K562 (cell line): ENCODE data around the gene ZNF646. TPM values are rescaled to one million over a fixed set of nuclear protein-coding genes. Genes with fewer than 3 reads are reported as not detected.

Experiments used
- CREB1 ChIP-seq, 2 experiments: sonication (generic) in 1 of 2; formaldehyde crosslinking in 1 of 2; IDR thresholded peaks; 2 replicates each; pipeline versions ENCODE4 v1.6.1 to v1.8.0; 2012 to 2022; ENCODE audit warnings: inconsistent platforms in 1 of 2, mild to moderate bottlenecking in 1 of 2, missing genetic modification reagents in 1 of 2, moderate library complexity in 1 of 2
- FOXM1 ChIP-seq, 2 experiments: fragments of 450-650 bp in 1 of 2; sonication (generic) in 1 of 2; formaldehyde crosslinking in 1 of 2; IDR thresholded peaks; 2 replicates each; pipeline versions ENCODE4 v1.6.1 to v1.9.0; 2017 to 2022; ENCODE audit warnings: low read depth in 2 of 2, mild to moderate bottlenecking in 2 of 2, missing genetic modification reagents in 1 of 2, moderate library complexity in 1 of 2
- HIVEP1 ChIP-seq: fragments of 250-450 bp; sonication (Bioruptor Pico); IDR thresholded peaks from 2 replicates; pipeline ENCODE4 v1.4.0; 2020; ENCODE audit warnings: mild to moderate bottlenecking
- JUND ChIP-seq, 2 experiments: IDR thresholded peaks; 2 replicates in 1 of 2; 3 replicates in 1 of 2; pipeline ENCODE4 v1.6.1; 2011; ENCODE audit warnings: borderline replicate concordance in 2 of 2, low read depth in 2 of 2, low read length in 2 of 2, improper control_type of control experiment in 1 of 2, missing biosample characterization in 1 of 2, missing genetic modification characterization in 1 of 2, missing genetic modification reagents in 1 of 2
- NFRKB ChIP-seq: fragments of 450-650 bp; IDR thresholded peaks from 2 replicates; pipeline ENCODE4 v1.6.1; 2016; ENCODE audit warnings: low read depth
- NONO ChIP-seq, 2 experiments: fragments of 200-400 bp in 1 of 2; fragments of 450-650 bp in 1 of 2; formaldehyde crosslinking in 1 of 2; IDR thresholded peaks; 2 replicates each; pipeline ENCODE4 v1.6.1; 2017; ENCODE audit warnings: low read depth in 2 of 2, mild to moderate bottlenecking in 2 of 2, moderate library complexity in 2 of 2, low read length in 1 of 2
- PHF20 ChIP-seq: fragments of 450-650 bp; IDR thresholded peaks from 2 replicates; pipeline ENCODE4 v1.6.1; 2018; ENCODE audit not compliant: partially characterized antibody
- POLR2AphosphoS2 ChIP-seq: IDR thresholded peaks from 2 replicates; pipeline ENCODE4 v1.6.1; 2012; ENCODE audit warnings: low read length, improper control_type of control experiment
- RBM22 ChIP-seq: fragments of 200-400 bp; formaldehyde crosslinking; IDR thresholded peaks from 2 replicates; pipeline ENCODE4 v1.6.1; 2018; ENCODE audit warnings: low read length, low read depth; ENCODE audit not compliant: poor library complexity, severe bottlenecking
- SPI1 ChIP-seq: IDR thresholded peaks from 2 replicates; pipeline ENCODE4 v1.6.1; 2011; ENCODE audit warnings: low read depth, low read length, control low read depth, borderline replicate concordance
- TBP ChIP-seq: optimal IDR thresholded peaks from 2 replicates; pipeline ENCODE3; 2011; ENCODE audit warnings: low read depth, low read length, improper control_type of control experiment
- XRCC4 ChIP-seq: IDR thresholded peaks from one replicate; pipeline ENCODE4 v1.6.1; 2011; ENCODE audit not compliant: insufficient read depth, insufficient read length; ENCODE audit errors: extremely low read depth
- ZBTB5 ChIP-seq: fragments of 450-650 bp; IDR thresholded peaks from 2 replicates; pipeline ENCODE4 v1.6.1; 2017; ENCODE audit warnings: antibody characterized with exemption
- polyA plus RNA-seq, 8 experiments: library from polyadenylated mRNA; depleted of rRNA in 4 of 8; stranded (reverse) in 5 of 8; unstranded in 3 of 8; fragments of >200 nt; fragmentation: Nextera tagmentation in 2 of 8; fragmentation: Illumina TruSeq in 1 of 8; extraction: Ambion mirVana in 2 of 8; extraction: Trizol in 1 of 8; gene quantifications; 2 replicates each; pipeline versions ENCODE4 v1.2.1 to v1.2.3, GENCODE V29; 2011 to 2014; ENCODE audit warnings: inconsistent platforms in 1 of 8, missing spikeins in 1 of 8
- total RNA-seq, 7 experiments: library from RNA; depleted of rRNA in 6 of 7; stranded (reverse); fragments of >200 nt in 6 of 7; fragmentation: Illumina TruSeq in 2 of 7; extraction: Trizol in 2 of 7; gene quantifications; 2 replicates each; pipeline versions ENCODE4 v1.2.1 to v1.2.3, GENCODE V29; 2011 to 2021; ENCODE audit warnings: low replicate concordance in 1 of 7
- TF ChIP-seq, protein P1 (sequence below), 2 experiments: fragments of 450-650 bp in 1 of 2; sonication (generic) in 1 of 2; formaldehyde crosslinking in 1 of 2; IDR thresholded peaks; 2 replicates each; pipeline versions ENCODE4 v1.7.1 to v1.9.0; 2016 to 2022; ENCODE audit warnings: inconsistent platforms in 1 of 2, mild to moderate bottlenecking in 1 of 2, missing genetic modification reagents in 1 of 2

Gene ZNF646
- total and polyA plus RNA-seq, 9 of the 15 experiments (the other 6 are each of a cell fraction or from before 2014, with no cell fraction given) = 0.08 to 20.6 (median 8.0) TPM

DNA sequence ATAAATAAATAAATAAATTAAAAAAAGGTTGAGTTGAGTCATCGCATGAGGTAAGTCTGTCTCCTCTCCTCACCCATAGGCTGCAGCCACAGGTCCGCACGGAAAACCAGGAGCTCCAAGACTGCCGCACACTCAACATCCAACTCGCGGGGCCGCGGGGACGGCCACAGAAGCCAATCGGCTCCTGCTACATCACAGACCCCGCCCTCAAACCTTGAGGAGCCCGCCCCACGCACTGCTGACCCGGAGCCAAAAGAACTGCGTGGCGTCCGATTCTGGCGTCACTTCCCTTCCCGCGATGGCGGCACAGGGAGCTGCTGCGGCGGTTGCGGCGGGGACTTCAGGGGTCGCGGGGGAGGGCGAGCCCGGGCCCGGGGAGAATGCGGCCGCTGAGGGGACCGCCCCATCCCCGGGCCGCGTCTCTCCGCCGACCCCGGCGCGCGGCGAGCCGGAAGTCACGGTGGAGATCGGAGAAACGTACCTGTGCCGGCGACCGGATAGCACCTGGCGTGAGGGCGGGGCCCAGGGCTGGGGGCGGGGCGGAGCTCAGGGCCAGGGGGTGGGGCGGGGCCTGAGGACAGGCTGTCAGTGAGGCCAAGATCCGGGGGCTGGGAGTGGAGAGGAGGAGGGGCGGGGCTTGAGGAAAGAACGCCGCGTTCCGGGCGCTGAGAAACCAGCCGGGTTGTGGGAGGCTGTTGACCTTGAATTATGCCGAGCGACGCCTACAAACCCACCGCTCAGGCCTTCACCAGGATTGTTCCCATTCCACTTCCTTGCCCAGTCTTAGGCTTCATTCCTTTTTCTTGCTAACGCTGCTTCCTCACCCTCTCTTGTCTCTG is 43.4 kb downstream of the ZNF646 start, which contains the start of gene KAT8 (continued):
- TF ChIP-seq, protein P1, sequence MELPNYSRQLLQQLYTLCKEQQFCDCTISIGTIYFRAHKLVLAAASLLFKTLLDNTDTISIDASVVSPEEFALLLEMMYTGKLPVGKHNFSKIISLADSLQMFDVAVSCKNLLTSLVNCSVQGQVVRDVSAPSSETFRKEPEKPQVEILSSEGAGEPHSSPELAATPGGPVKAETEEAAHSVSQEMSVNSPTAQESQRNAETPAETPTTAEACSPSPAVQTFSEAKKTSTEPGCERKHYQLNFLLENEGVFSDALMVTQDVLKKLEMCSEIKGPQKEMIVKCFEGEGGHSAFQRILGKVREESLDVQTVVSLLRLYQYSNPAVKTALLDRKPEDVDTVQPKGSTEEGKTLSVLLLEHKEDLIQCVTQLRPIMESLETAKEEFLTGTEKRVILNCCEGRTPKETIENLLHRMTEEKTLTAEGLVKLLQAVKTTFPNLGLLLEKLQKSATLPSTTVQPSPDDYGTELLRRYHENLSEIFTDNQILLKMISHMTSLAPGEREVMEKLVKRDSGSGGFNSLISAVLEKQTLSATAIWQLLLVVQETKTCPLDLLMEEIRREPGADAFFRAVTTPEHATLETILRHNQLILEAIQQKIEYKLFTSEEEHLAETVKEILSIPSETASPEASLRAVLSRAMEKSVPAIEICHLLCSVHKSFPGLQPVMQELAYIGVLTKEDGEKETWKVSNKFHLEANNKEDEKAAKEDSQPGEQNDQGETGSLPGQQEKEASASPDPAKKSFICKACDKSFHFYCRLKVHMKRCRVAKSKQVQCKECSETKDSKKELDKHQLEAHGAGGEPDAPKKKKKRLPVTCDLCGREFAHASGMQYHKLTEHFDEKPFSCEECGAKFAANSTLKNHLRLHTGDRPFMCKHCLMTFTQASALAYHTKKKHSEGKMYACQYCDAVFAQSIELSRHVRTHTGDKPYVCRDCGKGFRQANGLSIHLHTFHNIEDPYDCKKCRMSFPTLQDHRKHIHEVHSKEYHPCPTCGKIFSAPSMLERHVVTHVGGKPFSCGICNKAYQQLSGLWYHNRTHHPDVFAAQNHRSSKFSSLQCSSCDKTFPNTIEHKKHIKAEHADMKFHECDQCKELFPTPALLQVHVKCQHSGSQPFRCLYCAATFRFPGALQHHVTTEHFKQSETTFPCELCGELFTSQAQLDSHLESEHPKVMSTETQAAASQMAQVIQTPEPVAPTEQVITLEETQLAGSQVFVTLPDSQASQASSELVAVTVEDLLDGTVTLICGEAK (IDR thresholded peaks at IDR 0.05) = peak; percentile 98
- TF ChIP-seq, protein P1 (CRISPR knock-in tag; IDR thresholded peaks at IDR 0.05) = no peak
- TF ChIP-seq TBP (peak; percentile 92), SPI1 (peak; percentile 64), FOXM1 (IDR thresholded peaks at IDR 0.05; ENCODE audit: low read depth) (no peak), FOXM1 (CRISPR knock-in tag; IDR thresholded peaks at IDR 0.05; ENCODE audit: low read depth) (no peak), RBM22 (peak; percentile 81), XRCC4 (no peak), CREB1 (IDR thresholded peaks at IDR 0.05) (peak; percentile 95), CREB1 (CRISPR knock-in tag; IDR thresholded peaks at IDR 0.05) (peak; percentile 94), POLR2AphosphoS2 (peak; percentile 90; the same call in 1 of the 2 replicates), HIVEP1 (0 out of 2 replicates have a peak, but pooled peaks have one; percentile 40), JUND (IDR thresholded peaks at IDR 0.05; ENCODE audit: borderline replicate concordance, low read depth, low read length) (peak; percentile 77), JUND (tag; IDR thresholded peaks at IDR 0.05; ENCODE audit: borderline replicate concordance, low read depth, low read length) (no peak), PHF20 (peak; percentile 91), NFRKB (peak; percentile 29; the same call in 1 of the 2 replicates), NONO (IDR thresholded peaks at IDR 0.05; ENCODE audit: low read depth in 2 of 2, low read length in 1 of 2) (peak; percentile 79 to 97; a peak in 3 of 4 replicates), ZBTB5 (no peak)
